IMR-90 (cell line): ENCODE measurements around the gene ICAM4. TPM values are rescaled to one million over a fixed set of nuclear protein-coding genes. Genes with fewer than 3 reads are reported as not detected.
A peak's percentile ranks its signal among the peaks of the same experiment; 100 is the strongest.

Experiments used
- ATAC-seq: fragments of 200-7000 bp; cut with Tn5 transposase; 2 replicates; pipeline ENCODE4 v1.9.1; 2020; ENCODE audit warnings: low read depth, mild to moderate bottlenecking, moderate library complexity
- BruUV-seq: library from RNA; stranded (reverse); fragments of 400-500 nt; replicated peaks from 2 replicates; lab custom pipeline; 2021; lab: Mats Ljungman, UMichigan
- CTCF ChIA-PET: fragments of 300-600 bp; formaldehyde crosslinking; extraction: SDS; loops from one replicate; lab custom pipeline; 2021; ENCODE audit warnings: antibody characterized with exemption; lab: Yijun Ruan, JAX
- POLR2A ChIA-PET: fragments of 300-600 bp; sonication (Branson Sonifier 250); formaldehyde crosslinking; loops from one replicate; lab custom pipeline; 2022; ENCODE audit warnings: antibody characterized with exemption; ENCODE audit not compliant: unreplicated experiment; lab: Charles Lee
- DNase-seq: peaks from one replicate; pipeline ENCODE4 v3.0.0; 2013
- H2AFZ ChIP-seq: replicated peaks from 2 replicates; pipeline ENCODE3; 2013; ENCODE audit warnings: low read length, mild to moderate bottlenecking; ENCODE audit not compliant: poor library complexity
- H2AK5ac ChIP-seq: 2 replicates; pipeline ENCODE4 v1.6.1; 2013; ENCODE audit warnings: low read depth, low read length, inconsistent platforms
- H2AK9ac ChIP-seq: replicated peaks from 2 replicates; pipeline ENCODE3; 2013; ENCODE audit warnings: mild to moderate bottlenecking, low read depth, low read length, moderate library complexity; ENCODE audit not compliant: poor library complexity
- H2BK120ac ChIP-seq: 2 replicates; pipeline ENCODE4 v1.6.1; 2013; ENCODE audit warnings: low read depth, low read length, inconsistent platforms
- H2BK15ac ChIP-seq: 3 replicates; pipeline ENCODE4 v1.6.1; 2013; ENCODE audit warnings: low read depth, low read length, inconsistent platforms
- H2BK20ac ChIP-seq: 2 replicates; pipeline ENCODE4 v1.6.1; 2013; ENCODE audit warnings: low read depth, mild to moderate bottlenecking, inconsistent platforms, low read length, moderate library complexity
- H2BK5ac ChIP-seq: 2 replicates; pipeline ENCODE4 v1.6.1; 2013; ENCODE audit warnings: mild to moderate bottlenecking, low read depth, low read length, inconsistent platforms; ENCODE audit not compliant: poor library complexity, severe bottlenecking
- H3K14ac ChIP-seq: replicated peaks from 2 replicates; pipeline ENCODE4 v1.6.1; 2013; ENCODE audit warnings: low read depth, low read length, inconsistent platforms
- H3K18ac ChIP-seq: 2 replicates; pipeline ENCODE4 v1.6.1; 2013; ENCODE audit warnings: low read depth, low read length, control low read depth
- H3K23ac ChIP-seq: 2 replicates; pipeline ENCODE4 v1.6.1; 2013; ENCODE audit warnings: low read depth, low read length, inconsistent platforms
- H3K27ac ChIP-seq: 2 replicates; pipeline ENCODE4 v1.5.1; 2013; ENCODE audit warnings: mild to moderate bottlenecking, control low read depth, low read length; ENCODE audit not compliant: insufficient read depth
- H3K27me3 ChIP-seq: 2 replicates; pipeline ENCODE4 v1.6.1; 2013; ENCODE audit warnings: low read length; ENCODE audit not compliant: control insufficient read depth, insufficient read depth
- H3K36me3 ChIP-seq: 2 replicates; pipeline ENCODE4 v1.6.1; 2013; ENCODE audit warnings: low read length, mixed read lengths; ENCODE audit not compliant: control insufficient read depth, insufficient read depth
- H3K4ac ChIP-seq: 2 replicates; pipeline ENCODE4 v1.6.1; 2013; ENCODE audit warnings: low read depth, low read length, inconsistent platforms
- H3K4me1 ChIP-seq: 2 replicates; pipeline ENCODE4 v1.6.1; 2013; ENCODE audit warnings: low read length, mixed read lengths; ENCODE audit not compliant: control insufficient read depth, insufficient read depth
- H3K4me2 ChIP-seq: 2 replicates; pipeline ENCODE4 v1.6.1; 2013; ENCODE audit warnings: low read depth, mild to moderate bottlenecking, control low read depth, low read length, moderate library complexity
- H3K4me3 ChIP-seq: 2 replicates; pipeline ENCODE4 v1.5.1; 2013; ENCODE audit warnings: low read depth, mild to moderate bottlenecking, control low read depth, low read length, moderate library complexity; ENCODE audit not compliant: insufficient read depth
- H3K56ac ChIP-seq: 2 replicates; pipeline ENCODE4 v1.6.1; 2013; ENCODE audit warnings: low read length, inconsistent platforms; ENCODE audit not compliant: insufficient read depth; ENCODE audit errors: extremely low read depth
- H3K79me1 ChIP-seq, 2 experiments: 2 replicates each; pipeline ENCODE4 v1.6.1; 2013; ENCODE audit warnings: low read length in 2 of 2, inconsistent platforms in 1 of 2, low read depth in 1 of 2
- H3K9ac ChIP-seq: 2 replicates; pipeline ENCODE4 v1.6.1; 2013; ENCODE audit warnings: low read depth, low read length, control low read depth
- H3K9me1 ChIP-seq: 2 replicates; pipeline ENCODE4 v1.6.1; 2013; ENCODE audit warnings: low read length, inconsistent platforms; ENCODE audit not compliant: insufficient read depth
- H3K9me3 ChIP-seq: 2 replicates; pipeline ENCODE4 v1.6.1; 2013; ENCODE audit warnings: low read length; ENCODE audit not compliant: control insufficient read depth, insufficient read depth
- H4K20me1 ChIP-seq: 2 replicates; pipeline ENCODE4 v1.6.1; 2013; ENCODE audit warnings: low read length, inconsistent platforms; ENCODE audit not compliant: insufficient read depth
- H4K5ac ChIP-seq: 2 replicates; pipeline ENCODE4 v1.6.1; 2013; ENCODE audit warnings: mild to moderate bottlenecking, low read depth, low read length, control low read depth
- H4K8ac ChIP-seq, 2 experiments: 2 replicates each; pipeline ENCODE4 v1.6.1; 2013; ENCODE audit warnings: low read depth in 2 of 2, low read length in 2 of 2, control low read depth in 1 of 2, inconsistent platforms in 1 of 2
- H4K91ac ChIP-seq: 2 replicates; pipeline ENCODE4 v1.6.1; 2013; ENCODE audit warnings: low read depth, low read length, inconsistent platforms; ENCODE audit not compliant: insufficient read depth
- BHLHE40 ChIP-seq: fragments of 150-350 bp; IDR thresholded peaks from 2 replicates; pipeline ENCODE4 v1.6.1; 2016; ENCODE audit warnings: mild to moderate bottlenecking, low read depth, low read length
- CEBPB ChIP-seq: IDR thresholded peaks from 2 replicates; pipeline ENCODE4 v1.6.1; 2012; ENCODE audit warnings: low read depth, low read length, improper control_type of control experiment
- CTCF ChIP-seq: conservative IDR thresholded peaks from 2 replicates; pipeline ENCODE4 v1.5.1; 2012; ENCODE audit warnings: mild to moderate bottlenecking, low read depth, low read length, improper control_type of control experiment
- ELK1 ChIP-seq: fragments of 150-350 bp; IDR thresholded peaks from 2 replicates; pipeline ENCODE4 v1.6.1; 2016; ENCODE audit warnings: low read depth, mild to moderate bottlenecking, low read length, moderate library complexity, borderline replicate concordance
- MAFK ChIP-seq: IDR thresholded peaks from 2 replicates; pipeline ENCODE4 v1.6.1; 2012; ENCODE audit warnings: low read depth, low read length, improper control_type of control experiment
- MAZ ChIP-seq: IDR thresholded peaks from 2 replicates; pipeline ENCODE4 v1.6.1; 2012; ENCODE audit warnings: low read depth, mild to moderate bottlenecking, low read length, improper control_type of control experiment, moderate library complexity, borderline replicate concordance
- MXI1 ChIP-seq: IDR thresholded peaks from 2 replicates; pipeline ENCODE4 v1.6.1; 2012; ENCODE audit warnings: low read depth, mild to moderate bottlenecking, low read length, moderate library complexity, borderline replicate concordance
- NFE2L2 ChIP-seq: fragments of 150-350 bp; IDR thresholded peaks from 2 replicates; pipeline ENCODE4 v1.6.1; 2016; ENCODE audit warnings: low read depth, mild to moderate bottlenecking, low read length
- RAD21 ChIP-seq: IDR thresholded peaks from 2 replicates; pipeline ENCODE4 v1.6.1; 2012; ENCODE audit warnings: low read length, improper control_type of control experiment
- RCOR1 ChIP-seq: IDR thresholded peaks from 2 replicates; pipeline ENCODE4 v1.6.1; 2012; ENCODE audit warnings: mild to moderate bottlenecking, low read length, improper control_type of control experiment; ENCODE audit not compliant: insufficient replicate concordance
- RFX5 ChIP-seq: IDR thresholded peaks from 2 replicates; pipeline ENCODE4 v1.8.0; 2012; ENCODE audit warnings: low read depth, mild to moderate bottlenecking, low read length, moderate library complexity
- SMC3 ChIP-seq: fragments of 150-350 bp; IDR thresholded peaks from 2 replicates; pipeline ENCODE4 v1.6.1; 2016; ENCODE audit warnings: low read depth, mild to moderate bottlenecking, antibody characterized with exemption, low read length, moderate library complexity
- USF2 ChIP-seq: fragments of 150-350 bp; IDR thresholded peaks from 2 replicates; pipeline ENCODE4 v1.6.1; 2017; ENCODE audit warnings: mild to moderate bottlenecking, antibody characterized with exemption, low read length, low read depth
- WGBS, 2 experiments: methylation state at CpG; one replicate each; pipeline versions ENCODE4 v1.1.5 to v1.1.7; 2013; ENCODE audit warnings: missing lambda C conversion rate in 2 of 2; ENCODE audit not compliant: insufficient read length in 1 of 2; ENCODE audit errors: extremely low coverage in 2 of 2; 5-methylcytosine and 5-hydroxymethylcytosine counted together
- dilution Hi-C: fragments of 300-500 bp; cut with HindIII; formaldehyde crosslinking; loops from one replicate; pipeline ENCODE4 v1.14.3; 2018; ENCODE audit warnings: low sequenced_read_pairs; ENCODE audit not compliant: unreplicated experiment
- in situ Hi-C: fragments of 300-500 bp; cut with MboI; formaldehyde crosslinking; loops from 3 replicates; pipeline ENCODE4 v1.14.3; 2019; ENCODE audit warnings: low sequenced_read_pairs, inconsistent platforms, mixed read lengths
- intact Hi-C: fragments of 100-400 bp; cut with micrococcal nuclease; formaldehyde crosslinking; loops from 2 replicates; pipeline ENCODE4 v1.10.0; 2022
- polyA plus RNA-seq, 3 experiments: library from polyadenylated mRNA; depleted of rRNA; stranded (reverse); fragments of >200 nt; gene quantifications; 2 replicates each; pipeline ENCODE4 v1.2.3, GENCODE V29; 2012; ENCODE audit warnings: low replicate concordance in 1 of 3
- total RNA-seq: library from RNA; depleted of rRNA; stranded (reverse); fragments of >200 nt; gene quantifications from 2 replicates; pipeline ENCODE4 v1.2.3, GENCODE V29; 2012

ICAM4 gene
- total and polyA plus RNA-seq, 2 of the 4 experiments (the other 2 are of a cell fraction) = 2.3 to 4.0 TPM

GRCh38 chr19:10291554-10292205 lies 4.9 kb downstream of the ICAM4 start:
- peak overlapping the region; percentile 17; the same call in 1 of the 2 replicates for H4K91ac ChIP-seq
- H2BK120ac ChIP-seq = no peak overlapping the region
- H4K8ac ChIP-seq = peak overlapping the region; percentile 34 to 59; a peak in 2 of 4 replicates
- 3% methylated on average over 30 of the region's 49 CpGs; no CpG with 5 or more reads in 1 of the 2 experiments for WGBS, 2 experiments
- H3K27me3 ChIP-seq = no peaks in the 10 kb centered on the region; the same call in 1 of the 2 replicates
- H3K9me3 ChIP-seq = no peaks in the 10 kb centered on the region
- H3K18ac ChIP-seq = peak overlapping the region; percentile 61
- no peak overlapping the region for H2BK20ac ChIP-seq
- peak overlapping the region; percentile 44; the same call in 1 of the 2 replicates for H3K23ac ChIP-seq
- H3K36me3 ChIP-seq = peaks cover 14% of the 10 kb centered on the region; the same call in 1 of the 2 replicates
- peak overlapping the region; percentile 82 for H2AK9ac ChIP-seq
- H3K4ac ChIP-seq = peak overlapping the region; percentile 32
- dilution Hi-C loops (no loop called here), intact Hi-C loops (no loop called here), in situ Hi-C loops (no loop called here)
- peak overlapping the region; percentile 29 for H3K9ac ChIP-seq
- H3K4me3 ChIP-seq = peak overlapping the region; percentile 77
- H3K9me1 ChIP-seq = peaks cover 8% of the 10 kb centered on the region
- H2BK5ac ChIP-seq = peak overlapping the region; percentile 22
- H3K14ac ChIP-seq = peak overlapping the region; percentile 47
- CTCF ChIA-PET = interaction anchor here (0.7 to 1.1 kb wide), 2 partner anchors 22 to 80 kb away, joined by 3 to 4 read pairs; no protein-coding TSS in a partner anchor
- DNase-seq (peak; percentile 10), ATAC-seq (peak; percentile 2)
- peak overlapping the region; percentile 31; the same call in 1 of the 3 replicates for H2BK15ac ChIP-seq
- H3K79me1 ChIP-seq = peaks cover 0 to 4% of the 10 kb centered on the region in 2 experiments; a peak in 1 of 4 replicates
- peaks cover 21% of the 10 kb centered on the region for H3K4me1 ChIP-seq
- no peak overlapping the region for H3K56ac ChIP-seq
- H3K27ac ChIP-seq = peak overlapping the region; percentile 18; the same call in 1 of the 2 replicates
- no TSS peak for BruUV-seq
- POLR2A ChIA-PET = interaction anchor here (0.6 to 1.6 kb wide), 3 partner anchors 17 to 82 kb away, joined by 3 to 8 read pairs (median 4); partner anchors contain the start of gene ICAM1
- H4K20me1 ChIP-seq = peaks cover 6% of the 10 kb centered on the region
- peak overlapping the region; percentile 96 for H3K4me2 ChIP-seq
- peak overlapping the region; percentile 92 for H2AFZ ChIP-seq
- H4K5ac ChIP-seq = peak overlapping the region; percentile 88
- peak overlapping the region; percentile 91 for H2AK5ac ChIP-seq
- TF ChIP-seq MXI1 = no peak
- no peak for TF ChIP-seq BHLHE40
- no peak for TF ChIP-seq SMC3
- TF ChIP-seq RAD21 = no peak
- TF ChIP-seq NFE2L2 = no peak
- no peak for TF ChIP-seq MAFK
- no peak for TF ChIP-seq ELK1
- no peak for TF ChIP-seq USF2
- TF ChIP-seq CEBPB = no peak
- TF ChIP-seq CTCF = no peak
- TF ChIP-seq MAZ = no peak
- no peak for TF ChIP-seq RCOR1
- TF ChIP-seq RFX5 = no peak
